OCI-LY7 (cell line): Measurements from ENCODE around the gene IGSF21. TPM values are rescaled to one million over a fixed set of nuclear protein-coding genes. Genes with fewer than 3 reads are reported as not detected.

Experiments used
- BruUV-seq: library from RNA; stranded (reverse); fragments of 400-500 nt; replicated peaks from 2 replicates; lab custom pipeline; 2021; lab: Mats Ljungman, UMichigan
- CTCF ChIA-PET: fragments of 300-600 bp; sonication (Branson Sonifier 250); formaldehyde crosslinking; loops from one replicate; lab custom pipeline; 2022; ENCODE audit warnings: antibody characterized with exemption; ENCODE audit not compliant: unreplicated experiment; lab: Charles Lee
- POLR2A ChIA-PET: fragments of 300-600 bp; sonication (Branson Sonifier 250); formaldehyde crosslinking; loops from one replicate; lab custom pipeline; 2022; ENCODE audit warnings: antibody characterized with exemption; lab: Charles Lee
- DNase-seq: peaks from one replicate; pipeline ENCODE4 v3.0.0-alpha.2; 2015; ENCODE audit warnings: low spot score
- H2AFZ ChIP-seq: fragments of 200-600 bp; sonication (generic), shearing (Covaris generic); 2 replicates; pipeline ENCODE4 v1.6.1; 2014; ENCODE audit warnings: mild to moderate bottlenecking, antibody characterized with exemption, low read length, moderate library complexity
- H3K27ac ChIP-seq: fragments of 200-600 bp; sonication (generic); 2 replicates; pipeline ENCODE4 v1.5.1; 2014; ENCODE audit warnings: mixed run types, low read depth, mild to moderate bottlenecking, moderate library complexity, low read length, inconsistent platforms; ENCODE audit not compliant: poor library complexity, severe bottlenecking
- H3K36me3 ChIP-seq: fragments of 200-600 bp; sonication (generic); 2 replicates; pipeline ENCODE4 v1.6.1; 2014; ENCODE audit warnings: mild to moderate bottlenecking, antibody characterized with exemption, low read length, moderate library complexity, mixed read lengths; ENCODE audit not compliant: insufficient read depth
- H3K4me1 ChIP-seq: fragments of 200-600 bp; sonication (generic); 2 replicates; pipeline ENCODE4 v1.5.1; 2014; ENCODE audit warnings: mild to moderate bottlenecking, low read length; ENCODE audit not compliant: insufficient read depth, poor library complexity, severe bottlenecking
- H3K4me2 ChIP-seq: fragments of 200-600 bp; sonication (generic); 2 replicates; pipeline ENCODE4 v1.6.1; 2014; ENCODE audit warnings: mild to moderate bottlenecking, low read length
- H3K4me3 ChIP-seq: fragments of 200-600 bp; sonication (generic); 2 replicates; pipeline ENCODE4 v1.5.1; 2014; ENCODE audit warnings: mild to moderate bottlenecking, low read depth, low read length; ENCODE audit not compliant: poor library complexity, severe bottlenecking
- H3K79me2 ChIP-seq: fragments of 200-600 bp; sonication (generic); 2 replicates; pipeline ENCODE4 v1.6.1; 2016; ENCODE audit warnings: low read depth, mild to moderate bottlenecking, low read length, moderate library complexity, mixed read lengths; ENCODE audit not compliant: insufficient read depth
- H3K9me2 ChIP-seq: fragments of 200-600 bp; sonication (generic); 2 replicates; pipeline ENCODE4 v1.6.1; 2016; ENCODE audit warnings: mild to moderate bottlenecking, low read length, mixed read lengths; ENCODE audit not compliant: insufficient read depth
- H3K9me3 ChIP-seq: fragments of 200-600 bp; sonication (generic); 2 replicates; pipeline ENCODE4 v1.6.1; 2014; ENCODE audit warnings: mild to moderate bottlenecking, mixed run types, low read length, mixed read lengths
- H4K20me1 ChIP-seq: fragments of 200-600 bp; sonication (generic); 2 replicates; pipeline ENCODE4 v1.6.1; 2014; ENCODE audit warnings: mild to moderate bottlenecking, antibody characterized with exemption, low read length, moderate library complexity, mixed read lengths; ENCODE audit not compliant: insufficient read depth
- EZH2phosphoT487 ChIP-seq: fragments of 200-600 bp; sonication (generic); IDR thresholded peaks from 2 replicates; pipeline ENCODE4 v1.6.1; 2018; ENCODE audit warnings: low read depth, borderline replicate concordance, mild to moderate bottlenecking, mixed run types, antibody characterized with exemption, low read length, moderate library complexity, mixed read lengths
- intact Hi-C: fragments of 100-400 bp; cut with micrococcal nuclease; formaldehyde crosslinking; loops from one replicate; pipeline ENCODE4 v1.10.0; 2022; ENCODE audit not compliant: unreplicated experiment
- total RNA-seq, 2 experiments: library from RNA; depleted of rRNA in 1 of 2; stranded (reverse); fragments of >200 nt in 1 of 2; shearing (Covaris generic) in 1 of 2; gene quantifications; 2 replicates each; pipeline ENCODE4 v1.2.3, GENCODE V29; 2014 to 2022
- TF ChIP-seq, protein P1 (sequence below): fragments of 200-600 bp; sonication (generic); conservative IDR thresholded peaks from 2 replicates; pipeline ENCODE4 v1.5.1; 2014; ENCODE audit warnings: mild to moderate bottlenecking, antibody characterized with exemption, low read length, moderate library complexity, mixed read lengths

The IGSF21 gene
- total RNA-seq, 2 experiments from 2014 or later = 0.17 TPM; not detected in 1

DNA sequence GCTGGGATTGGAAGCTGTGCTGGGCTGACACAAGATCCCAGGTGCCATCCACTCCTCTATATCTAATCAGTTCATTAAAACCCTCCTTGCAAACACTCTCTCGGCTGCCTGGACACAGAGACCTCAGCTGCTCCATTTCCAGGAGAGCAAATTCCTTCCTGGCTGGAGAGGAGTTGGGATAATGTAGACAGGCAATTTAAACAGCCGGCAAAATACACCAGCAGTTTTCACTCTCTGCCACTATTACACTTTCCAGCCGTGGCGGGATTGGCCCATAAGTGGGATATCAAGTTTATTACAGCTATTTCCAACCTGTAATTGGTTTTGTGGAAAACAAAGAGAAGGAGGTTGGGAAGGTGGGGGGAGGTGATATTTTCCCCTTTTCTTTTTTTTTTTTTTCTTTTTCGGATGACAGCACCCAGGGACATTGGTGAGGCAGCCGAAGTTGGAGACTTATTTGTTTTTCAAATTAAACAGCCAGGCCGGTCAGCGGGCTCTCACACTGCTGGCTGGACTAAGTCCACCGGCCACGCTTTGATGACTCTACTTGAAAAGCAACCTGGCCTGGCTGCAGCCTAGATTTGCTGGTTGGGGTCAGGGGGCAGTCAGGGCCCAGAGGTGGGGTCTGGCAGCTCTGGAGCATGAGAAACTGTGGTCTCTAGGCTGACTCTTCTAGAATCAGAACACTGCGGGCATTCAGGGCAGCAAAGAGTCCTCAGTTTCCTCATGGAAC lies 177.4 kb downstream of the IGSF21 start:
- CTCF ChIA-PET = no interaction called here
- POLR2A ChIA-PET = interaction anchor here (0.7 to 1.4 kb wide), 2 partner anchors 14 to 15 kb away, joined by 4 read pairs; no protein-coding TSS in a partner anchor

DNA sequence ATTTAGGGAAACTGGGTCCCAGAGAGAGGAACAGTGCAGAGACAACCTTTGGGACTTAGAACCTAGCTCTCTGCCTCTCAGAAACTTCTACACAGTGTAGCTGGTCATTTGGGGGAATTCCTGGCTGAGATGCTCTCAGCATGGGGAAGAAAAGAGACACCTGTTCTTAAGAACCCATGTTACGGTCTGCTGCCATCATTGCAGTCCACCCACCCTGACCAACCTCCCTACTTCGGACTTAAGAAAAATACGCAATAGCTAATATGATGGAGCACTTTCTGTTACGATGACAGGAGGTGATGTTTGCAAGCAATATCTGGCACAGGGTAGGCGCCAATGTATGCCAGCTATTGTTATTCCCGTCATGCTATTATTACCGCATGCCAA lies 177.9 kb downstream of the IGSF21 start:
- TF ChIP-seq, protein P1, sequence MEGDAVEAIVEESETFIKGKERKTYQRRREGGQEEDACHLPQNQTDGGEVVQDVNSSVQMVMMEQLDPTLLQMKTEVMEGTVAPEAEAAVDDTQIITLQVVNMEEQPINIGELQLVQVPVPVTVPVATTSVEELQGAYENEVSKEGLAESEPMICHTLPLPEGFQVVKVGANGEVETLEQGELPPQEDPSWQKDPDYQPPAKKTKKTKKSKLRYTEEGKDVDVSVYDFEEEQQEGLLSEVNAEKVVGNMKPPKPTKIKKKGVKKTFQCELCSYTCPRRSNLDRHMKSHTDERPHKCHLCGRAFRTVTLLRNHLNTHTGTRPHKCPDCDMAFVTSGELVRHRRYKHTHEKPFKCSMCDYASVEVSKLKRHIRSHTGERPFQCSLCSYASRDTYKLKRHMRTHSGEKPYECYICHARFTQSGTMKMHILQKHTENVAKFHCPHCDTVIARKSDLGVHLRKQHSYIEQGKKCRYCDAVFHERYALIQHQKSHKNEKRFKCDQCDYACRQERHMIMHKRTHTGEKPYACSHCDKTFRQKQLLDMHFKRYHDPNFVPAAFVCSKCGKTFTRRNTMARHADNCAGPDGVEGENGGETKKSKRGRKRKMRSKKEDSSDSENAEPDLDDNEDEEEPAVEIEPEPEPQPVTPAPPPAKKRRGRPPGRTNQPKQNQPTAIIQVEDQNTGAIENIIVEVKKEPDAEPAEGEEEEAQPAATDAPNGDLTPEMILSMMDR = no peak
- no peak for TF ChIP-seq EZH2phosphoT487
- H3K79me2 ChIP-seq = no peaks in the 10 kb centered on the region
- CTCF ChIA-PET = no interaction called here
- no peaks in the 10 kb centered on the region for H3K36me3 ChIP-seq
- peak; percentile 38 for DNase-seq
- H3K27ac ChIP-seq = peak overlapping the region; percentile 95
- H3K4me3 ChIP-seq = peak overlapping the region; percentile 21
- POLR2A ChIA-PET = interaction anchor here (1.4 kb wide), 1 partner anchor 13 kb away, joined by 4 read pairs; no protein-coding TSS in a partner anchor
- H2AFZ ChIP-seq = peak overlapping the region; percentile 42; the same call in 1 of the 2 replicates
- H3K4me2 ChIP-seq = peak overlapping the region; percentile 76
- intact Hi-C loops = no loop called here
- no peaks in the 10 kb centered on the region for H4K20me1 ChIP-seq
- H3K4me1 ChIP-seq = peaks cover 94% of the 10 kb centered on the region
- BruUV-seq = no TSS peak
- H3K9me2 ChIP-seq = no peaks in the 10 kb centered on the region
- no peaks in the 10 kb centered on the region for H3K9me3 ChIP-seq

More for the DNA sequence above, 177.4 kb downstream of the IGSF21 start:
- peak overlapping the region; percentile 76 for H3K4me2 ChIP-seq
- no peaks in the 10 kb centered on the region for H4K20me1 ChIP-seq
- no peaks in the 10 kb centered on the region for H3K9me2 ChIP-seq
- H3K4me3 ChIP-seq = peak overlapping the region; percentile 21
- TF ChIP-seq, protein P1 = no peak
- TF ChIP-seq EZH2phosphoT487 = no peak
- peak overlapping the region; percentile 95 for H3K27ac ChIP-seq
- peaks cover 95% of the 10 kb centered on the region for H3K4me1 ChIP-seq
- intact Hi-C loops = loop anchor here (5.0 kb wide), 1 partner anchor 53 kb away; no protein-coding TSS in a partner anchor
- H3K79me2 ChIP-seq = no peaks in the 10 kb centered on the region
- no peak for DNase-seq
- H3K36me3 ChIP-seq = no peaks in the 10 kb centered on the region
- H2AFZ ChIP-seq = peak overlapping the region; percentile 42; the same call in 1 of the 2 replicates
- BruUV-seq = no TSS peak
- H3K9me3 ChIP-seq = no peaks in the 10 kb centered on the region

DNA sequence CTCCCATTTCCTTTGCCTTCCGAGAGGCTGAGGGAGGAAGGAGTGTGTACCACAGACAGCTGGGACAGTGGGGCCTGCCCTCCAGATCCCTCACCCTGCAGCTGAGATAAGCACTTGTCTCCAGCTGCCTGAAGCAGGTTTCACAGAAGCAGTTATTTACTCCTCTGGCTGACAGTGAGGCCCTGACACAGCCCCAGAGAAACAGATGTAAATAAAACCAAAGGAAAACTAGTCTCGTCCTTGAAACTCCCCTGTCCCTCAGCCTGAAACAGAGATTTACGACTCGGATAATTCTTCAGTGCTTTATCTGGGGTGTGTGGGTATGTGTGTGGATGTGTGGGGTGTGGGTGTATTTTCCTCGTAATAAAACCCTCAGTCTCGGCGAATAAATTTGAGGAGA lies 181.1 kb downstream of the IGSF21 start:
- intact Hi-C loops = no loop called here
- Histone ChIP-seq H2AFZ (peak overlapping the region; percentile 61; the same call in 1 of the 2 replicates), H3K4me1 (peaks cover 62% of the 10 kb centered on the region), H3K27ac (peak overlapping the region; percentile 67), H3K36me3 (no peaks in the 10 kb centered on the region), H4K20me1 (no peaks in the 10 kb centered on the region), H3K79me2 (no peaks in the 10 kb centered on the region), H3K9me2 (no peaks in the 10 kb centered on the region), H3K4me3 (no peak overlapping the region), H3K9me3 (no peaks in the 10 kb centered on the region), H3K4me2 (peak overlapping the region; percentile 55)
- peak; percentile 72 for DNase-seq
- TF ChIP-seq EZH2phosphoT487 = no peak
- TF ChIP-seq, protein P1 = no peak
- no TSS peak for BruUV-seq
- ChIA-PET POLR2A (no interaction called here), CTCF (no interaction called here)
